HepG2 (cell line): ENCODE data around the gene MYADML2. TPM values are rescaled to one million over a fixed set of nuclear protein-coding genes. Genes with fewer than 3 reads are reported as not detected.

Experiments
- ATF6 ChIP-seq: sonication (generic); formaldehyde crosslinking; conservative IDR thresholded peaks from 2 replicates; pipeline ENCODE4 v1.4.0; 2020; ENCODE audit warnings: missing genetic modification reagents
- ESRRA ChIP-seq: sonication (generic); formaldehyde crosslinking; IDR thresholded peaks from 2 replicates; pipeline ENCODE4 v1.5.1; 2020; ENCODE audit warnings: mild to moderate bottlenecking, low read depth, missing genetic modification reagents
- ETS1 ChIP-seq: sonication (generic); formaldehyde crosslinking; IDR thresholded peaks from 2 replicates; pipeline ENCODE4 v1.4.0; 2020; ENCODE audit warnings: missing genetic modification reagents
- JUNB ChIP-seq: sonication (generic); formaldehyde crosslinking; IDR thresholded peaks from 2 replicates; pipeline ENCODE4 v1.8.0; 2022; ENCODE audit warnings: missing genetic modification reagents, mild to moderate bottlenecking, borderline replicate concordance
- NONO ChIP-seq, 2 experiments: fragments of 450-650 bp in 1 of 2; sonication (generic) in 1 of 2; formaldehyde crosslinking in 1 of 2; IDR thresholded peaks in 1 of 2; conservative IDR thresholded peaks in 1 of 2; 2 replicates each; pipeline versions ENCODE4 v1.6.1 to v1.8.0; 2017 to 2022; ENCODE audit warnings: mild to moderate bottlenecking in 1 of 2, missing genetic modification reagents in 1 of 2, moderate library complexity in 1 of 2
- NR1H2 ChIP-seq: sonication (generic); formaldehyde crosslinking; IDR thresholded peaks from 2 replicates; pipeline ENCODE4 v1.8.1; 2022; ENCODE audit warnings: low read depth, missing genetic modification reagents, borderline replicate concordance
- THRA ChIP-seq: sonication (generic); formaldehyde crosslinking; IDR thresholded peaks from 2 replicates; pipeline ENCODE4 v1.4.0; 2020; ENCODE audit warnings: missing genetic modification reagents, borderline replicate concordance
- ZBTB2 ChIP-seq: sonication (generic); formaldehyde crosslinking; IDR thresholded peaks from 2 replicates; pipeline ENCODE4 v1.8.0; 2022; ENCODE audit warnings: low read depth, missing genetic modification reagents
- ZIK1 ChIP-seq: sonication (generic); formaldehyde crosslinking; IDR thresholded peaks from 2 replicates; pipeline ENCODE4 v1.5.0; 2020; ENCODE audit warnings: mild to moderate bottlenecking, low read depth, missing genetic modification reagents, borderline replicate concordance
- ZNF17 ChIP-seq: sonication (generic); formaldehyde crosslinking; IDR thresholded peaks from 2 replicates; pipeline ENCODE4 v1.5.0; 2020; ENCODE audit warnings: mild to moderate bottlenecking, missing genetic modification reagents
- ZNF704 ChIP-seq: sonication (generic); formaldehyde crosslinking; IDR thresholded peaks from 2 replicates; pipeline ENCODE4 v1.8.1; 2023; ENCODE audit warnings: mild to moderate bottlenecking, inconsistent platforms, moderate library complexity, missing genetic modification reagents, borderline replicate concordance
- polyA plus RNA-seq, 8 experiments: library from polyadenylated mRNA; depleted of rRNA in 3 of 8; stranded (reverse) in 7 of 8; unstranded in 1 of 8; fragments of >200 nt; fragmentation: Illumina TruSeq in 4 of 8; extraction: Trizol in 4 of 8; gene quantifications; 2 replicates each; pipeline versions ENCODE4 v1.2.1 to v1.2.3, GENCODE V29; 2011 to 2016; ENCODE audit warnings: low read depth in 4 of 8, missing spikeins in 1 of 8, mixed read lengths in 1 of 8; ENCODE audit not compliant: insufficient read depth in 1 of 8
- total RNA-seq, 5 experiments: library from RNA; depleted of rRNA; stranded (reverse); fragments of >200 nt; fragmentation: Illumina TruSeq; extraction: Trizol; gene quantifications; 2 replicates each; pipeline ENCODE4 v1.2.3, GENCODE V29; 2016; ENCODE audit warnings: low read depth in 1 of 5
- TF ChIP-seq, protein P1 (sequence below): sonication (generic); formaldehyde crosslinking; IDR thresholded peaks from 2 replicates; pipeline ENCODE4 v1.8.0; 2022; ENCODE audit warnings: mild to moderate bottlenecking, missing genetic modification reagents; ENCODE audit not compliant: insufficient replicate concordance
- TF ChIP-seq, protein P2 (sequence below): sonication (generic); formaldehyde crosslinking; IDR thresholded peaks from 2 replicates; pipeline ENCODE4; 2020; ENCODE audit warnings: missing genetic modification reagents, mild to moderate bottlenecking, borderline replicate concordance

Gene MYADML2
- total and polyA plus RNA-seq, 2 of the 13 experiments (the other 11 are each of a cell fraction or from before 2014, with no cell fraction given): not detected

GRCh38 chr17:81967244-81967532 is 20.2 kb upstream of the MYADML2 start (continued):
- TF ChIP-seq, protein P1, sequence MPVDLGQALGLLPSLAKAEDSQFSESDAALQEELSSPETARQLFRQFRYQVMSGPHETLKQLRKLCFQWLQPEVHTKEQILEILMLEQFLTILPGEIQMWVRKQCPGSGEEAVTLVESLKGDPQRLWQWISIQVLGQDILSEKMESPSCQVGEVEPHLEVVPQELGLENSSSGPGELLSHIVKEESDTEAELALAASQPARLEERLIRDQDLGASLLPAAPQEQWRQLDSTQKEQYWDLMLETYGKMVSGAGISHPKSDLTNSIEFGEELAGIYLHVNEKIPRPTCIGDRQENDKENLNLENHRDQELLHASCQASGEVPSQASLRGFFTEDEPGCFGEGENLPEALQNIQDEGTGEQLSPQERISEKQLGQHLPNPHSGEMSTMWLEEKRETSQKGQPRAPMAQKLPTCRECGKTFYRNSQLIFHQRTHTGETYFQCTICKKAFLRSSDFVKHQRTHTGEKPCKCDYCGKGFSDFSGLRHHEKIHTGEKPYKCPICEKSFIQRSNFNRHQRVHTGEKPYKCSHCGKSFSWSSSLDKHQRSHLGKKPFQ (CRISPR knock-in tag): peak; percentile 50
- TF ChIP-seq ESRRA (CRISPR knock-in tag) (no peak), NR1H2 (CRISPR knock-in tag) (no peak), NONO (IDR thresholded peaks at IDR 0.05) (no peak), NONO (CRISPR knock-in tag; conservative IDR thresholded peaks at IDR 0.05) (no peak), ATF6 (CRISPR knock-in tag) (no peak), ZNF17 (CRISPR knock-in tag) (peak; percentile 80), THRA (CRISPR knock-in tag) (no peak), ETS1 (CRISPR knock-in tag) (0 out of 2 replicates have a peak, but pooled peaks have one; percentile 1), ZNF704 (CRISPR knock-in tag) (no peak), ZBTB2 (CRISPR knock-in tag) (no peak), JUNB (CRISPR knock-in tag) (no peak), ZIK1 (CRISPR knock-in tag) (no peak)
- TF ChIP-seq, protein P2, sequence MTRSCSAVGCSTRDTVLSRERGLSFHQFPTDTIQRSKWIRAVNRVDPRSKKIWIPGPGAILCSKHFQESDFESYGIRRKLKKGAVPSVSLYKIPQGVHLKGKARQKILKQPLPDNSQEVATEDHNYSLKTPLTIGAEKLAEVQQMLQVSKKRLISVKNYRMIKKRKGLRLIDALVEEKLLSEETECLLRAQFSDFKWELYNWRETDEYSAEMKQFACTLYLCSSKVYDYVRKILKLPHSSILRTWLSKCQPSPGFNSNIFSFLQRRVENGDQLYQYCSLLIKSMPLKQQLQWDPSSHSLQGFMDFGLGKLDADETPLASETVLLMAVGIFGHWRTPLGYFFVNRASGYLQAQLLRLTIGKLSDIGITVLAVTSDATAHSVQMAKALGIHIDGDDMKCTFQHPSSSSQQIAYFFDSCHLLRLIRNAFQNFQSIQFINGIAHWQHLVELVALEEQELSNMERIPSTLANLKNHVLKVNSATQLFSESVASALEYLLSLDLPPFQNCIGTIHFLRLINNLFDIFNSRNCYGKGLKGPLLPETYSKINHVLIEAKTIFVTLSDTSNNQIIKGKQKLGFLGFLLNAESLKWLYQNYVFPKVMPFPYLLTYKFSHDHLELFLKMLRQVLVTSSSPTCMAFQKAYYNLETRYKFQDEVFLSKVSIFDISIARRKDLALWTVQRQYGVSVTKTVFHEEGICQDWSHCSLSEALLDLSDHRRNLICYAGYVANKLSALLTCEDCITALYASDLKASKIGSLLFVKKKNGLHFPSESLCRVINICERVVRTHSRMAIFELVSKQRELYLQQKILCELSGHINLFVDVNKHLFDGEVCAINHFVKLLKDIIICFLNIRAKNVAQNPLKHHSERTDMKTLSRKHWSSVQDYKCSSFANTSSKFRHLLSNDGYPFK (CRISPR knock-in tag): peak; percentile 74; the same call in 1 of the 2 replicates
